ENCODE results near the gene IGDCC3. TPM values are rescaled to one million over a fixed set of nuclear protein-coding genes. Genes with fewer than 3 reads are reported as not detected.

The IGDCC3 gene
- total and polyA plus RNA-seq, 2 donors (not counting 3 experiments of a cell fraction or from before 2014, with no cell fraction given): 0.03 TPM; not detected in 1

GRCh38 chr15:65343374-65343981, 34.3 kb downstream of the IGDCC3 start:
- Histone ChIP-seq H3K4me3 (replicated peaks in 1 of 3; ENCODE audit: insufficient read depth in 1 of 3, low read depth in 1 of 3, low read length in 3 of 3) (no peak overlapping the region), H3K4me1 (ENCODE audit: control insufficient read depth, extremely low read depth, insufficient read depth, low read length) (peaks cover 4% of the 10 kb centered on the region), H3K9me1 (replicated peaks; ENCODE audit: control insufficient read depth, extremely low read depth, insufficient read depth, low read length) (no peaks in the 10 kb centered on the region), H3K79me2 (ENCODE audit: control insufficient read depth, insufficient read depth, low read length) (no peaks in the 10 kb centered on the region), H3K27ac (ENCODE audit: insufficient read depth, low read depth, low read length) (no peak overlapping the region), H3K27me3 (ENCODE audit: control insufficient read depth in 2 of 2, insufficient read depth in 2 of 2, low read length in 2 of 2) (peaks cover 0 to 3% of the 10 kb centered on the region in 2 experiments), H3K4me2 (ENCODE audit: insufficient read depth, low read length) (no peak overlapping the region), H4K20me1 (replicated peaks; ENCODE audit: control insufficient read depth, extremely low read depth, insufficient read depth, low read length) (no peaks in the 10 kb centered on the region), H3K9ac (replicated peaks; ENCODE audit: extremely low read depth, insufficient read depth, low read length) (no peak overlapping the region), H2AFZ (ENCODE audit: low read depth, low read length) (no peak overlapping the region), H3K9me3 (replicated peaks; ENCODE audit: control insufficient read depth, insufficient read depth, low read length) (no peaks in the 10 kb centered on the region), H3K36me3 (ENCODE audit: control insufficient read depth in 2 of 2, extremely low read depth in 1 of 2, insufficient read depth in 2 of 2, low read length in 2 of 2) (no peaks in the 10 kb centered on the region)
- POLR2A ChIA-PET: interaction anchor here (1.2 kb wide), 1 partner anchor 39 kb away, joined by 4 read pairs; the partner anchor contains the start of gene RNU5B-1
- dilution Hi-C loops (cut with MboI; ENCODE audit: extremely low pct_ligation_motif_present, low sequenced_read_pairs) (no loop called here), intact Hi-C loops (cut with micrococcal nuclease) (no loop called here)
- TF ChIP-seq JUN (IDR thresholded peaks at IDR 0.05; ENCODE audit: borderline replicate concordance, insufficient read depth, insufficient read length, low read depth) (no peak), POLR2A (IDR thresholded peaks at IDR 0.05; ENCODE audit: low read depth, low read length) (no peak), EZH2 (IDR thresholded peaks at IDR 0.05; ENCODE audit: borderline replicate concordance, low read depth, low read length, severe bottlenecking) (no peak), POLR2AphosphoS5 (IDR thresholded peaks at IDR 0.05; ENCODE audit: insufficient read depth, low read depth, low read length) (no peak), MYC (IDR thresholded peaks at IDR 0.05; ENCODE audit: low read depth, low read length) (no peak), GATA2 (IDR thresholded peaks at IDR 0.05; ENCODE audit: insufficient read depth, insufficient read length, low read depth, low read length) (no peak), FOS (IDR thresholded peaks at IDR 0.05; ENCODE audit: borderline replicate concordance, insufficient read depth, low read length) (no peak)
- TF ChIP-seq, protein P1, sequence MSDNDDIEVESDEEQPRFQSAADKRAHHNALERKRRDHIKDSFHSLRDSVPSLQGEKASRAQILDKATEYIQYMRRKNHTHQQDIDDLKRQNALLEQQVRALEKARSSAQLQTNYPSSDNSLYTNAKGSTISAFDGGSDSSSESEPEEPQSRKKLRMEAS (IDR thresholded peaks at IDR 0.05; ENCODE audit: insufficient read depth, insufficient read length): no peak
- TF ChIP-seq, protein P2, sequence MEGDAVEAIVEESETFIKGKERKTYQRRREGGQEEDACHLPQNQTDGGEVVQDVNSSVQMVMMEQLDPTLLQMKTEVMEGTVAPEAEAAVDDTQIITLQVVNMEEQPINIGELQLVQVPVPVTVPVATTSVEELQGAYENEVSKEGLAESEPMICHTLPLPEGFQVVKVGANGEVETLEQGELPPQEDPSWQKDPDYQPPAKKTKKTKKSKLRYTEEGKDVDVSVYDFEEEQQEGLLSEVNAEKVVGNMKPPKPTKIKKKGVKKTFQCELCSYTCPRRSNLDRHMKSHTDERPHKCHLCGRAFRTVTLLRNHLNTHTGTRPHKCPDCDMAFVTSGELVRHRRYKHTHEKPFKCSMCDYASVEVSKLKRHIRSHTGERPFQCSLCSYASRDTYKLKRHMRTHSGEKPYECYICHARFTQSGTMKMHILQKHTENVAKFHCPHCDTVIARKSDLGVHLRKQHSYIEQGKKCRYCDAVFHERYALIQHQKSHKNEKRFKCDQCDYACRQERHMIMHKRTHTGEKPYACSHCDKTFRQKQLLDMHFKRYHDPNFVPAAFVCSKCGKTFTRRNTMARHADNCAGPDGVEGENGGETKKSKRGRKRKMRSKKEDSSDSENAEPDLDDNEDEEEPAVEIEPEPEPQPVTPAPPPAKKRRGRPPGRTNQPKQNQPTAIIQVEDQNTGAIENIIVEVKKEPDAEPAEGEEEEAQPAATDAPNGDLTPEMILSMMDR (IDR thresholded peaks at IDR 0.05; ENCODE audit: extremely low read depth in 1 of 2, insufficient read depth in 1 of 2, low read depth in 1 of 2, low read length in 2 of 2): no peak
- FAIRE-seq (no peak), DNase-seq (ENCODE audit: low read depth, low spot score) (no peak)
- BruUV-seq (replicated peaks): no TSS peak
- CTCF ChIA-PET: interaction anchor here (1.4 kb wide), 1 partner anchor 41 kb away, joined by 3 read pairs; no protein-coding TSS in a partner anchor
